CD4-positive, alpha-beta T cell treated with Interleukin-21 for 1 hour (primary cell): ENCODE results near the gene PRKAG2.

ENCODE experiments used
- DNase-seq: peaks from one replicate; pipeline ENCODE4 v3.0.0-alpha.2; 2020

Gene PRKAG2

DNA sequence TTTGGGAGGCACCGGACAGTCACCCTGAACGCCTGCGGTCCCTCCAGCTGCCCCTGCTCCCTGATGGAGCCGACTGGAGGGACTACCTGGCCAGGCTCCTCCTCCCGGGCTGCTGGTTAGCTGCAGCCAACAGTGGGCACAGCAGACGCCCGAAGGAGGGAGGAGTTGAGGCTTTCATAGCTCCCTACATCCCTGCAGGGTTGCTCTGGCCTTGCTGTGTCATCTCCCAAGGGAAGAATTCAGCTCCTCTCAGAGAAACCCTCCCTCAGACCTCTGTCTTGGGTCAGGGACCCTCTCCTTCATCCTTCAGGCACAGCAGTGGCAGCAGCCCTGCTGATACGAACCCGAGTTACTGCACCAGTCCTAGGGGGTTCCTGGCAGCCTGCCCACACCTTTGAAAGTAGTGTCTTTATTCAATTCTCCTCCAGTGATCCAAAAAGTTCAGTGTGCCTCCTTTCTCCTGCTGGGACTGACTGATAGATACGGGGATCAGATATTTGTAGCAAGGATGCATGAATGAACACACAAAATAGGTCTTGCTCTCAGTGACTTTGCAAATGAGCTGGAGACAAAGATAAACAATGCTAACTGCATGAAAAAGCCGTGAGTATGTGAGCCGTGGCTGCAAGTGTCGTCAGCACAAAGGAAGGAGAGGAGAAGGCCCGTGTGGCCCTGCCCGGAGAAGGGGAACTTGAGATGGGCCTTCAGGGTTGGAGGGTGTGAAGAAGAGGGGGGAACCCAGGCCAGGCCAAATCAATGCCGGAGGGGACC lies 136.6 kb downstream of the PRKAG2 start:
- DNase-seq: no peak

DNA sequence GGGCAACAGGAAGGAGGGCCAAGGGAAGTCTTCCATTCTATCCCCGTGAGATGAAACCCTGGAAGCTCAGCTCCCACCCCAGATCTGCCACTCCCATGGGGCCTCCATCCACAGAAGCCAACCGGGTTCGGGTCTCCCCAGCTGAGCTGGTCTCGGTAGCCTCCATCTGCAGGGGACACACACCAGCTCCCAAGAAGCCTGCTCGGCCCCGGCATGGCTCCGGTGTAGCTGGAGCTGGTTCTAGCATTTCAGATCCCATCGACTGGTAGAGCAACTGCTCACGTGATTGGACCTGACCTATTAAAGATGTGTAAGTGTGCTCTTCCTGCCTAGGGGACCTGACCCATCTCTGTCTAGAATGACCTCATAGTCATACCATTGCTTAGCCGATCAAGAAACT lies 138.0 kb downstream of the PRKAG2 start:
- no peak for DNase-seq

DNA sequence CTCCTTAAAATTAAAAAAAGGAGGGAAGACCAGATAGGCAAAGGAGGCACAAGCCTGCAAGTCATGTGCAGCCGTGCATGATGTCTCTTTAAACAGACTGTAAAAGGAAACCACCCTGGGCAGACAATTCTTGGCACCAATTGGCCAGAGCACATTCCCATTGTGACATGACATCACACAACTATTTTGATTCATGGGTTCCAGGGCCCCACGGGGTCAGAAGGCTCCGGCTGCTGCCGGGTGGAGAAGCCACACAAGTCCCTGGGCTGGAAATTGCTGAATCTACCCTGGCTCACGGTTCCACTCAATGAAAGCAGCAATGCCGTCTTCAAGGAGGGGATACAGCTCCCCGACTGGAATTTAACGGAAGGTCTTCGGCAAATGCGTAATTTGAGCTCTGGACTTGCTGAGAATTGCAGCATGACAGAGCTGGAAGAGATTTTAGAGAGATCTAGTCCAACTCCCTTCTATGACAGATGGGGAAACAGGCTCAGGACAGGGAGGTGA lies 140.5 kb downstream of the PRKAG2 start:
- DNase-seq: no peak

DNA sequence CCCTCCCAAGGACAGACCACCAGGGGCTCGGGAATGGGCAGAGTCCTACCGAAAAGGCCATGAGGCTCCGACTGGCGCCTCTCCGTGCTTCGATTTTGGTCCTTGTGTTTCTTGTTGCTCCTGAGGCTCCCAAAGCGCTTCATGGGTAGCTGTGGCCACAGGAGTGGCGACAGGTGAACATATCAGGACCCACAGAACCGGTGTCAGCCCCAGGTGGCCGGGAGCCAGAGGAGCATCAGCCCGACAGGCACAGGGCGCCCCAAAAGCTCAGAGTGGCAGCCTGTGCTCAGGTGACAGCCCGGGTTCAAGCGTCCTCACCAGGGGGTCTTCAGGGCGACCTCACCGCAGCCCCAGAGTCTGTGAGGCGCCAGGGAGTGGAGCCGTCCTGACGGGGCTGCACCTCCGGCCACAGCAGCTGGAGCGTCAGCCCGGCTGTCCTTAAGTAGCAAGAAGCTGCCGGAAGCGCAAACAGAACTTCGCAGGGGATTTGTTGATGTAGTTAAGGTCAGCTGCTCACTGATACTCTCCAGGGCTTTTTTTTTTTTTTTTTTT lies 141.0 kb downstream of the PRKAG2 start:
- DNase-seq: no peak

DNA sequence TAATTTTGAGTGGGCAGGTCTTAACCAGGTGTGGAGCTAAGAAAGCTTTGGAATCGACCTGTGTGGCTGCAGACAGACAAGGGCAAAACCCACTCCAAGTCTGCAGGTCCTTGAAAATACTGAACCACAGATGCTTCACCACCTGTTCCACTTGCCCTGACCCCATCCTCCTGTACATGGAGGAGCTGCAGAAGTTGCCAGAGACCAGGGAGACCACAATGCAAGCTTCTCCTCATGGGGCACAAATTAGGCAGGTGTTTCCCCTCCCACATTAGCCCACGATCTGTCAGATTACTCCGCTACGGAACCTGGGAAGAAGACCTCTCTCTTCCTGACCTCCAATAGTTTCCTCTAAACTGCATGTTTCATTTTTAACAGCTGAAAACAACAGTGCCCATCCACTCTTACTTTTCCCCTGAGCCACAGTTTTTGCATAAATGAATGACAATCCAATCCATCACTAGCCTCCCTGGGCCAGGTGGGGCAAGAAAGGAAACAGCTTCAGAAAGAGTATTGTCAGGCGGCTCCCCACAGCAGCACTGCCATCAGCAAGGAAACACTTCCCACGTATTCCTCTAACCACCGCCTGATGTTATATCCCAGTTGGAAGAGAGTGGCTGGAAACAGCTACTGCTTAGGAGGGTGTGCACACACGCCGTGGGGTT lies 141.6 kb downstream of the PRKAG2 start:
- no peak for DNase-seq

DNA sequence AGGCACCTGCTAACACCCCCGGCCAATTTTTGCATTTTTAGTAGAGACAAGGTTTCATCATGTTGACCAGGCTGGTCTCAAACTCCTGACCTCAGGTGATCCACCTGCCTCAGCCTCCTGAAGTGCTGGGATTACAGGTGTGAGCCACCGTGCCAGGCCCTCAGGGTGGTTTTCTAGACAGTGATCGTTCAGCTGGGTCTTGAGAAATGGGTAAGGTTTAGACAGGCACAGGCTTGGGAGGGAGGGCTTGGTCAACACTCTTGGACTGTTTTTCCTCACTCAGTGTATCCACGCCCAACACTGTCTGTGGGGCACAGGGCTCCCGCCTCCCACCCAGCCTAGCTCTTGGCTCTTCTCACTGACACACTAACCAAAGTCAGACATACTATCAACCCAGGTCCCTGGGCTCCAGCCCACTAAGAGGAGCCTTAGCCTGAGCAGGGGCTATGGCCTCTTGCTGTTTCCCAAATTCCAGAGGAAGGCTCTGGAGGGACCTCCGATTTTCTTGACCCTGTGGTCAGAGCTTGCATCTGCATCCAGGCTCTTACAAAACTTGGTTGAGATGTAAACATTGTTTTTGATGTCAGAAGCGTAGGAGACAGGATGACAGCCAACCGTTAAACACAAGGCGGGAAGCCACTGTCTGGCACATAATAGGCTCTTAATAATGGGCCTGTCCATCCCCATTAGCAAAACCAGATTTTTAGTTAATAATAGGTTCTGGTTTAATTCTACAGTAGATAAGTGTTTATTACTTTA lies 143.9 kb downstream of the PRKAG2 start:
- DNase-seq: no peak

DNA sequence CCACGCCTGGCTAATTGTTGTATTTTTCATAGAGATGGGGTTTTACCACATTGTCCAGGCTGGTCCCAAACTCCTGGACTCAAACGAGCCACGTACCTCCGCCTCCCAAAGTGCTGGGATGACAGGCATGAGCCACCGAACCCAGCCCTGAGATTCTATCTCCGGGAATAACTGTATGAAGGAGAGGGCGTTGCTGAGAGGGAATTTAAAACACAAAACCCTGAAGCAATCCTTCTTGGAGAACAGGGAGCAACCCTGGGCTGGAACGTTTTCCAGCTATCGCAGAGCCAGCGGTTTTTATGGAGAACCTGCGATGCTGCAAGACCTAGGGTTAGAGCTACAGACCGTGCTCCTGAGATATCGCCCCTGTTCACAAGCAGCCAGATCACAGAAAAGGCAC lies 144.6 kb downstream of the PRKAG2 start:
- DNase-seq: no peak

DNA sequence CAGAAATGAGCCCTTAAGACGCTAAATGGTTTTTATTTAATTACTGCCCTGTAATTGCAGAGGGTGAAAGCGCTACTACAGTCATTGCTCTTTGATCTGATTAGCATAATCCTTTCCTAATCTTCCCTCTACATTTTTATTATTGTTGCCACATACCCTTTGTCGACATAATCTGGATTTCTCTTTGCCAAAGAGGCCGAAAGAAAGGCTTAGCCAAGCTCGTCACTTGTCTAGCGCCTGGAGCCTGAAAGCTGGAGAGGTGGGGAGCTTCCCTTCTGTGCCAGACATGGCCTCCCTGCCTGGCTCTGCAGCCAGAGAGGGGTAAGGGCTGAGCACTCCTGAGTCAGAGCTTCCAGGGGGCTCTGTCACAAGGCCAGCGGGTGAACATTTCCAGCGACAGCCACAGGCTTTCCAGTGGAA lies 145.9 kb downstream of the PRKAG2 start:
- no peak for DNase-seq

DNA sequence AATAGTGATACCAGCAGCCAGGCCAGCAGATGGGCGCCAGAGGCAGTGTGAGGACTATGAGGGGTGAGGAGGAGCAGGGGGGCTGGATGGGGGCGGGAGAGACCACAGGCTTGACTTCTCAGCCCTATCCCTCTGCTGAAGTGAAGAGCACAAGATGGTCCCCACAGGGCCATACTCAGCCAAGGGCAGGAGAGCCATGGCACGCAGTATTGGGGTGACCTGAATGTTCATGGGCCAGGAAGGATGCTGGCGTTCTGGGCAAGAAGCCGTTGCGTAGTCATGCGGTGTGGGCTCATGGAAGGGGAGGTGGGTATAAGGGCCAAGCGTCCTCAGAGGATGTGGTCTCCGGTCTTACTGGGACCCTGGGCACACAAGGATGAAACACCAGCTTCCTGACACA lies 146.3 kb downstream of the PRKAG2 start:
- no peak for DNase-seq

DNA sequence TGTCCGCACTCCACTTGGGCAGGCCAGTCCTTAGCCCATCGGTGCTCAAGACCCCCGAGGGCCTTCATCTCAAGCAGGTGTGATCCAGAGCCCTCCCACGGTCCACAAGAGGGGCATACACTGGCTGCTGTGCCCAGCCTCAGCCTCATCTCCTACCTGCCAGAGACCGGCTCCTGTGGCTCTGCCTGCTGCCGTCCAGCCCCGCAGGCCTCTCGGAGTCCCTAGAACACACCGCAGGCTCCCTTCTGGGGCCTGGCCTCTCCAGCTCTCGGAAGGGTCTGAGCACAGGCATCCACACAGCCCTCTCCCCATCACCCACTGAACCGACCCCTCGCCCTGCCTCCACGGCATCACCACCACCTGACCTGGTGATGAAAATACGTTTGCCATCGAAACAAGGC lies 147.4 kb downstream of the PRKAG2 start:
- no peak for DNase-seq

DNA sequence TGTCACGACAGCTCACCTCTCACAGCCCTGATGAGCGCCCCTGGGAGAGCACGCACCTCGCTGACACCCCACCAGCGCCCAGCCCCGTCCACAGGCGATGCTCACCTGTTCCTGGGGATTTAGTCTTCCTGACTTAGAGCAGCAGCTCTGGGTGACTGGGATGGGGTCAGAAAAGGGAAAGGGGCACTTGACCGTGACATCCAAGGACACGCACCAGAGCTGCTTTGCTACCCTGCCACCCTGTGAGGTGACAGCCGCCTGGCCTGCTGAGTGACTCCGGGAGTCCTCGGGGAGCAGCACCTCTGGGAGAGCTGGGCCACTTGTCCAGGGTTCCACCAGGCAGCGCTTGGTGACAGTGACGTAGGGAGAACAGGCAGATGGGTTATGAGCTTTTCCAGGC lies 148.2 kb downstream of the PRKAG2 start:
- DNase-seq: no peak

DNA sequence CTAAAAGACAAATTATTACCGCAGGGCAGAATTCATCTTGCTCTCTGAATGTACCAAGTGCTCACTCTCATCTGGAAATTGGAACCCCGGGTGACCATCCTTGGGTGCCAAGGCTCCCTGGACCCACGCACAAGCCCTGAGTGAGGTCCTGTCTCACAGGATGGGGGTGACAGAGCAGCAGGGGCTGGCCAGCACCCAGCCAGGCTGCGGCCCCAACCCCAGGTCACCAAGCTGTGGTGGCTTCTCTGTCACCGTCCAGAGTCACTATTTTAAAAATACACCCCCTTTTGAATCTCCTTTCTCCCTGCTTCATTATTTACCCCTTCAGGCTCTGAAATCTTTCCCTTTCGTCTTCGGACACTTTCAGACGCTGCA lies 148.6 kb downstream of the PRKAG2 start:
- no peak for DNase-seq

DNA sequence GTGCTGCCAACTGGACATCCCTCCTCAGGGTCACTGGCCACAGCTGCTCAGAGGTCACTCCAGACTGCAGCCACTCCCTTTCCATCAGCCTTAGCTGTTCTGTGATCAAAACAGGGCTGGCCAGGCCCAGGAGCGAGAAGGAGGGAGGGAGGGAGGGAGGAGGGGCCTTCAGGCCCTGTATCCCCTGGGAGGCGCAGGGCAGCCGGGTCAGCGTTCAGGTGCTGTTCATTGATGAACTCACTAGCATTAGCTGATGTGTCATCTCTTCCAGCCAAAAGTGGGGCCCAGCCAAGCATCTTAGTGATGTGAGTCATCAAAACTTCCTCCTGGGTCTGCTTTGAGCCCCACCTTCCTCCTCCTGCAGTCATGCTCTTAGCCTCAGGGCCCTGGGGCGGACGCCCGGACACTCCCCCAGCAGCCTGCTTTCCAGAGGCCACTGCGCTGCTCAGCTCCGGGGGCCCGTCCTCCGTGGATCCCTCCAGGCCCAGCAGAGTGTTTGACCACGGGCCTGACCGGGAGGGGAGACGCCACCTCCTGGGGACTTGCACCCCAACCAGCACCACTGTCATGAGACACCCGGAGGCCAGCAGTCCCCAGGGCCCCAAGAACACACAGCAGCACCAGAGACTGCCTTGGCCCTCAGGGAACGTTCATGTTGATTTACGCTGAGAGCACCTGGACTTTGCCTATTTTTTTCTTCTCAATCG lies 149.2 kb downstream of the PRKAG2 start:
- peak; percentile 6 for DNase-seq

DNA sequence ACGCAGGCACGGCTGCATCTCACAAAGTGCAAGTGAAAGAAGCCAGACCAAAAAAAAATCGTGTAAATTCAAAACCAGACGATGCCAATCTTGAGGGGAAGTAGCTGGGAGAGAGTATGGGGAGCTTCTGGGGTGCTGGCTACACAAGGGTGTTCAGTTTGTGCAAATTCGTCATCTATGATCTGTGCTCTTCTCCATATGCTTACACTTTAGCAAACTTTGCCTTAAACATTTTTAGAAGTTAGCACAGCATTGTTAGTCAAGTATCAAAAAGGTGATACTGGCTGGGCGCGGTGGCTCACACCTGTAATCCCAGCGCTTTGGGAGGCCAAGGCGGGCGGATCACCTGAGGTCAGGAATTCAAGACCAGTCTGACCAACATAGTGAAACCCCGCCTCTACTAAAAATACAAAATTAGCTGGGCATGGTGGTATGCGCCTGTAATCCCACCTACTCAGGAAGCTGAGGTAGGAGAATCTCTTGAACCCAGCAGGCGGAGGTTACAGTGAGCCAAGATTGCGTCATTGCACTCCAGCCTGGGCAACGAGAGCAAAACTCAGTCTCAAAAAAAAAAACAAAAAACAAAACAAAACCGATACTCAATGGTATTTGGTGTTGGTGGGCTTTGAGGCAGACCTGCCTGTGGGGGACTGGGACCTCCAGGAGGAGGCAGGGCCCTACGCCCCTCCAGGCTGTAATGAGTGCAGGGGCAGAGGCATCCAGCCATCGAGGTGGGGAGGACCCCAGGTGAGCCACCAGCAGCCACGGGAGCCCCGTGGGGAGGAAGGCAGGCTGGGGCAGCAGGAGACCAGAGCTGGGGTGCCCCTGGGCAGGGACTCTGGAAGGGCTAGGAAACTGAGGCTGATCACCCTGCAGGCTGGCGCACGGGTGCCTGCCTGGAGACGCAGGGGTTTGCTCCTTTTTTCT lies 150.0 kb downstream of the PRKAG2 start:
- DNase-seq: no peak

DNA sequence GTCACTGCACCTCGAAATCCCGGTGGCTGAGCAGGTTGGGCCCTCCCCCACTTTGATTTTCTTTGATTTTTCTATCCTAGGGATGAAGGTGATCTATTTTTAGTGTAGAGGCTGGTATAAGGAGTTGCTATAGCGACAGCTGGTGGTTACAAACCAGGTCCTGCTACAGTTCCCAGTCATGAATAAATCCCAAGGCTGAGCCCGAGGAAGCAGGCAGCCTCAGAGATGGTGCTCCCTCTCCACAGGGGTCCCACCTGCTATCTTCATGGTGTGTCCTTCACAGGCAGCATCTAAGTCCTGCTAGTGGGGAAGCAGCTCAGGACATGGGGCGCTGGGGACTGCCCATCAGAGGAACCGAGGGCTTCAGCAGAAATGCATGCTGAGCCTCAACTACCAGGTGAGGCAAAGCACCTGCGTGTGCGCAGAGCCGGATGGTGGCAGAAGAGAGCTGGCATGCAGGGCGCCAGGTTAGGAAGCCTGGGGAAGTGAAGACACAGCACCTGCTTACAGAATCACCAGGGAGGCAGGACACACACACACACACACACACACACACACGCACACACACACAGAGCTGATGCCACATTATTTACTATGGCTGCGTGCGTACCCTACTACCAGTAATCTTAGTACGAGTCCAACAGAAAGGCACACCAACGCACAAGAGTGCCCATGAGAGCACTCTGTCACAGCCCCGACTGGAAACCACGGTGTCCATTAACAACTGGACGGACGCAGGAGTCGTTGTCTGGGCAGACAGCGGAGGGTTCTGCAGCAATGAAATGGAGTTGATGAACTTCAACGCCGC lies 150.9 kb downstream of the PRKAG2 start:
- no peak for DNase-seq

DNA sequence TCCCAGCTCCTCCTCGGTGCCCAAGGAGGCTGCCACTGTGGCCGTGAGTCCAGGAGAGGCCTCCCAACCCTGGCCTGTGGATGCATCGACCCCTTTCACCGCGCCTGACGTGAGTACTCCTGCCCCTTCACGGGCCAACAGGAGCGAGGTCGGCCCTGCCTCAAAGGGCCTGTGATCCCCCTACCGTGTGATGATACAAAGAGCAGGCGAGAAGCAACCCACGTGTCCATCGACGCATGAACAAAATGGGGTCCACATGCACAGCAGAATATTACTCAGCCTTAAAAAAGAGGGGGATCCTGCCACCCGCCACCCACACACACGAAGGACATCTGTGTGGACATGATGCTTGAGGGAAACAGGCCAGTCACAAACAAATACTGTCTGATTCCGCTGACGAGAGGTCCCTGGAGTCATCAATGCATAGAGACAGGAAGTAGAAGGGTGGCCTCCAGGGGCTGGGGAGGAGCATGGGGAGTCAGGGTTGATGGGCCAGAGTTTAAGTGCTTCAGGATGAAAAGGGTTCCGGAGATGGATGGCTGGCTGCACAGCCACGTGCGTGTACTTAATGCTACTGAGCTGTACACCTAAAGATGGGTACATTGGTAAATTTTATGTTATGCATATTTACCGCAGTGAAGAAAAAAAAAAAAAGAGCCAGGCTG lies 151.9 kb downstream of the PRKAG2 start:
- DNase-seq: no peak

DNA sequence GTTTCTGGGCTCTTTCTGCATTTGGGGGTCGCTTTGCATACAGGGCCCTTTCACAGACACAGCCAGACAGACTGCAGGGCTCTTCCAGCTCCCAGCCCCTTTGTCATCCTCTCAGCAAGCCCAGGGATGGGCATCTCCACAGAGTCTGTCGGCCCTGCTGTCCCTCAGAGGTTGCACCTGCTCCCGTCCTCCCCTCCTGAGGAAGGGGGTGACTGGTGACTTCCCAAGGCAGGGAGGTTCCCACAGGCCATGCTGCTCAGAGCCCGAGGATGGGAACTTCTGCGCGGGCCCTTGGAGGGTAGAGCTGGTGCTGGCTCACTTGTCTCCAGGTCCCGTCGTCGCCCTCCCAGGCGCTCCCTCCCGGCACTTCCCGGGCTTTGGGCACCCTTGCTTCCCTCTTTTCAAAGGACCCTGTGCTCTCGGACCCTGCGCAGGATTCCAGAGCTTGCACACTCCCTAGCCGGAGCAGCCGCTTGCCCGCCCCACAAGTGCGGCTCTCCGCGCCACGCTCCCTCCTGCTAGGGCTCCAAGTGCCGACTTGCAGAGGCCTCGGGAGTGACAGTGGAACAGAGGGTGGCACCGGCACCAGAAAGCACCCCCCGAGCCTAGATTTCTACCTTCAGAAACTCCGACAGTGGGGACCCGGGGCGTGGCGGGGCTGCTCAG lies 152.5 kb downstream of the PRKAG2 start:
- DNase-seq: no peak

DNA sequence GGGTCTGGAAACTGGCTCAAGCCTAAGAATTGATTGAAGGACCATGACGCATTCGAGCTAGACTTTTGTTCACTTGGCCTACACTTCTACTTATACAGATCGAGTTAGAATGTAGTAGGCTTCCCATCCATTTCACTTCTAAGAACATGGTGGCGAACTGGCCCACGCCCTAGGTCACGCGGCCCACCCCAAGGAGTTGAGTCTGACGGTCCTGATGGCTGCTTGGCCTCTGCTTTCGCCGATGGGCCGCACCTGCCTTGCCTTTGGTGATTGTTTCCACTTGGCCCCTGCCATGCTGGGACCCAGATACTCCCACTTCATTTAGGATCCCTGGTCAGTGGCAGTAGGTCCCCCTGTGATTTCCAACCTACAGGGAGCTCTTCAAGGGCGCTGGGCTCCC lies 153.6 kb downstream of the PRKAG2 start:
- no peak for DNase-seq

DNA sequence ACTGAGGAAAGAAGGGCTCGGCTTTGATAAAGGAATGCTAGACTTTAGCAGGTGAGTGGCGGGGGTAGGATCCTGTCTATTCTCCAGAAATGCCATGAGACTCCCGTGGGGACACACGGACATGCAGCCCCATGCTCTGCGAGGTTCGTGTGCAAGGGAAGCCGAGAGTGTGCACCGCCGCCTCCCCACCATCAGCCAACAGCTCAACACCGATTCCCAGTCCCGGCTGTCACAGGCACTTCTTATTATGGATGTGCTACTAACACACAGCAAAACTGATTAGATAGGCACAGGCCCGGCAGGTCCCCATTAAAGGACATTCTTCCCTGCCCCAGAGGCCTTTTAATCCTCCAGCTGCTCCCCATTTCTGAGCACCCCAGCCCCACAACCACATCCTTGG lies 154.4 kb downstream of the PRKAG2 start:
- DNase-seq: no peak

DNA sequence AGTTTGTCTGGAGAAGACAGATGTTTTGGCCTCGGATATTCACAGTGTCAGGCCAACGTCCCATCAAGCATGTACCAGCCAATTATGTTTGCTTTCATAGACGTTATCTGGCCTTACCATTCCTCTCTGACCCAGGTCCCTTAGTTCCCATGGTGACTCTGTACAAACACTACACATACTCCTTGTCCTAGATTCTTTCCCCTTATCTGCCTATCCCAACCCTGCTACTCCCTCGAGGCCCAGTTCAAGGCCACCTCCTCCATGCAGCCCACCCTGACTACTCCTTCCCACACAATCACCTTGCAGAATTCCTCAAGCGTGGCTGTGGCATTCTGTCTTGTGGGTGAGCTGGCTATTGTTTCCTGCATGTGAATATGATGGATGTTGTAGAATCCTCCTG lies 155.2 kb downstream of the PRKAG2 start:
- DNase-seq: no peak
